Immature natural killer cell (primary cell): ENCODE data around the gene ASAP2. TPM values are rescaled to one million over a fixed set of nuclear protein-coding genes. Genes with fewer than 3 reads are reported as not detected.

Source experiments
- DNase-seq, 3 donors: peaks; one replicate each; pipeline ENCODE4 v3.0.0; 2022; ENCODE audit warnings: mixed read lengths in 1 of 3
- H3K27ac Mint-ChIP-seq, 6 donors: one replicate each; pipeline ENCODE4 v1.8.0; 2020; ENCODE audit warnings: mixed read lengths in 6 of 6, mild to moderate bottlenecking in 5 of 6, inconsistent platforms in 4 of 6, moderate library complexity in 3 of 6
- H3K27me3 Mint-ChIP-seq, 3 donors: one replicate each; pipeline ENCODE4 v1.8.0; 2020 to 2021; ENCODE audit warnings: low read depth in 3 of 3, mild to moderate bottlenecking in 3 of 3, mixed read lengths in 3 of 3, moderate library complexity in 3 of 3, inconsistent platforms in 1 of 3
- H3K36me3 Mint-ChIP-seq, 3 donors: one replicate each; pipeline ENCODE4 v1.8.0; 2020; ENCODE audit warnings: mixed read lengths in 3 of 3, inconsistent platforms in 2 of 3, mild to moderate bottlenecking in 2 of 3
- H3K4me1 Mint-ChIP-seq, 2 donors: one replicate each; pipeline ENCODE4 v1.8.0; 2020; ENCODE audit warnings: inconsistent platforms in 2 of 2, mild to moderate bottlenecking in 2 of 2, mixed read lengths in 2 of 2, moderate library complexity in 1 of 2
- H3K4me3 Mint-ChIP-seq, 5 donors: one replicate each; pipeline ENCODE4 v1.8.0; 2020; ENCODE audit warnings: mild to moderate bottlenecking in 5 of 5, mixed read lengths in 5 of 5, inconsistent platforms in 3 of 5, moderate library complexity in 3 of 5
- H3K9me3 Mint-ChIP-seq, 6 donors: one replicate each; pipeline ENCODE4 v1.8.0; 2020; ENCODE audit warnings: mild to moderate bottlenecking in 6 of 6, mixed read lengths in 6 of 6, inconsistent platforms in 4 of 6, moderate library complexity in 3 of 6
- polyA plus RNA-seq, 3 donors: library from polyadenylated mRNA; unstranded; fragments of 300-500 nt; fragmentation: Illumina TruSeq; gene quantifications; one replicate each; pipeline ENCODE4 v1.2.3, GENCODE V29; 2021

The ASAP2 gene
- polyA plus RNA-seq, 3 donors from 2014 or later: 0.04 to 0.06 TPM; not detected in 1

DNA sequence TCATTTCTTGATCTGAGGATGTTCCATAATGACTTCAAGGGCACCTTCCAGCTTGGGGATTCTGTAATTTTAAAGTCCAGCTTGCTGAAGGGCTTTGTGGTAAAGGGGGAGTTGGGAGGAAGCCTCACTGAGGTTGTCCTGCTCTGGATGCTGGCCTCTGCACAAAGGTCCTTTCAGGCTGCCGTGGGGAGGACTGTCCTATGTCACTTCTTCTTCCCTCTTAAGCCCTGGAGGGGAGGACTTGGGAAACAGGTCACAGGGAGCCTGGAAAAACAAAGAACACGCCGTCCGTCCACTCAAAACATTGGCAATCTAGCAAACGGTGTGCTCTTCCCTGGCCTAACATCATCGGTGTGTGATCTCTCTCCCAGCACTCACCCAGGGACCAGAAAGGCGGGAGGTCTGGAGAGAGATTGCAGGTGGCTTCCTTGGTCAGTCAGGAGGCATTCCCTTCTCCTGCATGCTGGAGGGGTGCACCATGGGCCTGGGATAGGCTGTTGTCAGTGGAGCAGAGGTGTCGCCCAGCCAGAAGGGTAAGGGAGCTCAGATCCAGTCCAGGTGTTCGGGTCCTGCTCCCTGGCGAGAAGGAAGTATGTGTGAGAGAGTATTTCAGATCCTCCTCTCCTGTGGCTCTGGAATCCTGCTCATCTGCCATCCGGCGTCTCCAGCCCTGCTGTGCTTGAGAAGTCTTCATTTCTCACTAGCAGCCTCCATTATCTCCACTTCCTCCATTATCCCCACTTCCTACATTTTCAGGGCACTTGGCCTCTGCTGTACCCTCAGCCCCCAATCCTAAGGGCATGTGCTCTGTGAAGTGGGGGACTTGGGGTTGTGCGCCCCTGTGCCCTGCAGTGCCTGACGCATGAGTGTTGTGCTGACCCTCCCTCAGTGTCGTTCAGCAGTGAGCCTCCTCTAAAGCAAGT lies 20.1 kb downstream of the ASAP2 start:
- no peaks in the 10 kb centered on the region for H3K9me3 Mint-ChIP-seq
- H3K4me3 Mint-ChIP-seq: no peak overlapping the region
- no peak overlapping the region for H3K27ac Mint-ChIP-seq
- H3K4me1 Mint-ChIP-seq: no peaks in the 10 kb centered on the region
- H3K27me3 Mint-ChIP-seq: peaks cover 3 to 5% (median 5%) of the 10 kb centered on the region in 3 donors
- no peak for DNase-seq
- no peaks in the 10 kb centered on the region for H3K36me3 Mint-ChIP-seq

DNA sequence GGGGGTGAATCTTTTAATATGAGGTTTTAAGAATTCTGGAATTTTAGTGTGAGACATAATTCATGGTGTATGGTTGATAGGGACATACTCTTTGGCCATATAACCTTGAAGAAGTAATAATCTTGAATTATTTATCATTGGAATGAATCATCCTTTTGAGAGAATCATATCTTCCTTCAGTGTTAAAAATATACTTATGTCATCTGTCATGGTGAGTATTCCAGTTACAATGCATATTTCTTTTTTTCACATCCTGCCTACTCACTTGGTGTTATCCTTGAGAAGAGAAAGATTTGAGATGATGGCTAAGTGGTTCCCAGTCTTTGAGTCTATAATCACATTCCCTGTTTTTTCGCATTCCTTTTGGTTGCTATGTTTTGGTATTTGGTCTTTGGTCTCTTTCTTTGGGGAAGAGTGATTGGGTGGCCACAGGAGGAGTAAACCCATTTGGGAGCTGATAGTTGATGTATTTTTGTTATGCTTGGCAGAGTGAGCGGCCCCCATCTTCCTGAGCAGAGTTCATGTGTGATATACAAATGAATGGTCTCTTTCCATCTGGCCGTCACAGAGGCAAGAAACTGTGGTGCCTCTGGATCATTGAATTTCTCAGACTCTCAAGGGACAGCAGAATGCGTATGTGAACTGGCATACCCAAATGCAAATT lies 21.6 kb downstream of the ASAP2 start:
- H3K27me3 Mint-ChIP-seq: peaks cover 6 to 10% (median 8%) of the 10 kb centered on the region in 3 donors
- H3K36me3 Mint-ChIP-seq: no peaks in the 10 kb centered on the region
- H3K9me3 Mint-ChIP-seq: no peaks in the 10 kb centered on the region
- DNase-seq: no peak
- no peak overlapping the region for H3K4me3 Mint-ChIP-seq
- H3K4me1 Mint-ChIP-seq: no peaks in the 10 kb centered on the region
- H3K27ac Mint-ChIP-seq: no peak overlapping the region

DNA sequence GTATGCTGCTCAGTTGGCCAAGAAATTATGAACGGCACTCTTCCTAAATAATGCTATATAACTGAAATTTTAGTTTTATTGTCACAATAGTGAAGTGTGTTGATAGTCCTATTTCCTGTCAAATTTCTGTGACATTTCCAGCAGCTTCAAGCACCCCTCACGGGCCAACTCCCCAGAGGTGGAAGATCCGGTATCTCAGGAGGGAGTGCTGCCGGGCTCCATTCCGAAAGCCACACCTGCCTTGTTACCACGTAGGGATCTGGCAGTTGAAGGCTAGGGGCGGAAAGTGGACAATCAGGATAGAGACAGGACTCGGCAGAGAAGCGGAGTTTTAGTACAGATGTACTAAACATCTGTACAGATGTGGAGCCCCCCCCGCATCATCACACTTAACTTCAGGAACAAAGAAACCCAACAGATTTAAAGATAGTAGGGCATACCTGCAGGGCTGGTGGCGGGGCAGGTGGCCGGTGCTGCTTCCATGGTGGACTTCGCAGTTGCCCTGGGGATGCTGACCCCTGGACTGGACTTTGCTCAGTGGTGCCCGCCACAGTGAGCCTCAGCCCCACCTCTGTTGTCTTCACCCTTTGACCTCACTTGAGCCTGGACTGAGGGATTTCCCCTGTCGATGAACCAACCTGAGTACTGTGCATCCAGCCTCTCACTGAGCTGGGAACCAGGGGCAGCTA lies 22.3 kb downstream of the ASAP2 start:
- H3K27me3 Mint-ChIP-seq: peaks cover 6 to 10% (median 8%) of the 10 kb centered on the region in 3 donors
- H3K27ac Mint-ChIP-seq: no peak overlapping the region
- H3K36me3 Mint-ChIP-seq: no peaks in the 10 kb centered on the region
- no peak for DNase-seq
- no peaks in the 10 kb centered on the region for H3K9me3 Mint-ChIP-seq
- no peaks in the 10 kb centered on the region for H3K4me1 Mint-ChIP-seq
- no peak overlapping the region for H3K4me3 Mint-ChIP-seq

DNA sequence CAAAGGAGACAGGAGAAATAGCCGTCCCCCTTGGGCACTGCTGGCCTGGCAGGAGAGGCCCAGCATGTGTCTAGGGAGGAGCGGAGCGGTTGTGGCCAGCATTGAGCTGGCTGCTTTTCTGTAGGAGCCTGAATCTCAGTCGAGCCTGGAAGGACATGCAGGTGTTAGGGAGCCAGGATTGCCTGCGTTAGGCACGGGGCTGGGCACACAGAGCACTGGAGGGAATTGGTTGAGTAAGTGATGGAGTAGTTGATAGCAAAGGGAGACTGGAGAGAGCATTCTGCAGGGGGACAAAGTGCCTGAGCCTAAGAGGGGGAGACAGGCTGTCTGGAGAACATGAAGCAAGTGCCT lies 22.8 kb downstream of the ASAP2 start:
- H3K27me3 Mint-ChIP-seq: peaks cover 6 to 10% (median 8%) of the 10 kb centered on the region in 3 donors

DNA sequence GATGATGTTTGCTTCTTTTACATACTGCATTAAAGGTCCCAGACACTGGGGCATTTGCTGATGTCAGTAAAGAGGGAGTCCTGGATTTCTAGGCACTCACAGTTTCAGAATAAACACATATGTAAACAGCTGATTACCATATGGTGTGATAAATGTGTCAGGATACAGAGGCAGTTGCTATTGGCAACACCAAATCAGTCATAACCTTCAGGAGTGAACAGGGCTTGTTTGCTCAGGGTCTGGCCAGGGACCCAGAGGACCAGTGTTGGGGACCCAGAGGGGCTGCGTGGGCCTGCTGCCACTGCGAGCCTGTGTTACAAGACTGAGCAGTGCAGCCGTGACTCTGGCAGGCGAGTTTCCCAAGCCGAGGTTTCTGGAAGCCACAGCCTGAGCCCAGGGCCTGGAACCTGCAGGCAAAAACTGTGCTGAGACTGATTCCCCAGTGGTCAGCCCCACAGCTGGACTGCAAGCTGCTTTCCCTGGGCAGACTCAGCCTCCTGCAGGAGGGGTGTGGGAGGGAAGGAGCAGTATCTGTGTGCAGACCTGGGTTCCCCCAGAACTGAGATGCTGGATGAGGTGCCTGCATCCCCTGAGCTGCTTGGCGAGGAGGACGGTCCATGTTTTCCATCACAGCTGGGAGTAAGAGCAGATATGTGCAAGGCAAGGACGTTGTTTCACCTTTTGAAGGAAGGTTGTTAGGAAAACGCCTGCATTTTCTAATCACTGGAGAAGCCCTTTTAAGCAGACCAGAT lies 23.6 kb downstream of the ASAP2 start:
- H3K27me3 Mint-ChIP-seq: peaks cover 6 to 10% (median 8%) of the 10 kb centered on the region in 3 donors

More for the DNA sequence above, 22.8 kb downstream of the ASAP2 start:
- H3K36me3 Mint-ChIP-seq: no peaks in the 10 kb centered on the region
- no peak overlapping the region for H3K4me3 Mint-ChIP-seq
- no peak overlapping the region for H3K27ac Mint-ChIP-seq
- no peaks in the 10 kb centered on the region for H3K4me1 Mint-ChIP-seq
- no peaks in the 10 kb centered on the region for H3K9me3 Mint-ChIP-seq
- DNase-seq: no peak

DNA sequence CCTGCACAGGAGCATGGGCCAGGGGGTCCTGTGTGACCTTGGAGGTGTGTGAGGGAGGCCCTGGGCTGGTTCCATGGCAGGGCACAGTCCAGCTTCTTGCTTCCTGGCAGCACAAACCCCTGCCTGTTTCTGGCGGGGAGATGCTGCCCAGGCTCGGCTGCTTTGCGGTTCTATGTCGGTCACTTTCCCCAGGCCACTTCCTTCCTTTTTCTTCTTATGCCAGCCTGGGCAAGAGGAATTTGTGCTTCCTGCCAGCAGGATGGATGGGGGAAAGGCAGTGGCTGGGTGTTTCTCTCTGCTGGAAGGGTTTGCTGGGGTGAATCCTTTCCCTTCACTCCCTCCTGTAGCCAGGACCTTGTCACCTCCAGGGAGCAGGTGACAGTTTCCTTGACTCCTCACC lies 24.3 kb downstream of the ASAP2 start:
- no peak for DNase-seq
- H3K4me1 Mint-ChIP-seq: no peaks in the 10 kb centered on the region
- H3K27ac Mint-ChIP-seq: no peak overlapping the region
- H3K36me3 Mint-ChIP-seq: no peaks in the 10 kb centered on the region
- no peak overlapping the region for H3K4me3 Mint-ChIP-seq
- no peaks in the 10 kb centered on the region for H3K9me3 Mint-ChIP-seq
- peaks cover 8 to 10% (median 8%) of the 10 kb centered on the region in 3 donors for H3K27me3 Mint-ChIP-seq

More for the DNA sequence above, 23.6 kb downstream of the ASAP2 start:
- Mint-ChIP-seq H3K9me3 (no peaks in the 10 kb centered on the region), H3K36me3 (no peaks in the 10 kb centered on the region), H3K4me1 (no peaks in the 10 kb centered on the region), H3K27ac (no peak overlapping the region), H3K4me3 (no peak overlapping the region)
- DNase-seq: no peak

DNA sequence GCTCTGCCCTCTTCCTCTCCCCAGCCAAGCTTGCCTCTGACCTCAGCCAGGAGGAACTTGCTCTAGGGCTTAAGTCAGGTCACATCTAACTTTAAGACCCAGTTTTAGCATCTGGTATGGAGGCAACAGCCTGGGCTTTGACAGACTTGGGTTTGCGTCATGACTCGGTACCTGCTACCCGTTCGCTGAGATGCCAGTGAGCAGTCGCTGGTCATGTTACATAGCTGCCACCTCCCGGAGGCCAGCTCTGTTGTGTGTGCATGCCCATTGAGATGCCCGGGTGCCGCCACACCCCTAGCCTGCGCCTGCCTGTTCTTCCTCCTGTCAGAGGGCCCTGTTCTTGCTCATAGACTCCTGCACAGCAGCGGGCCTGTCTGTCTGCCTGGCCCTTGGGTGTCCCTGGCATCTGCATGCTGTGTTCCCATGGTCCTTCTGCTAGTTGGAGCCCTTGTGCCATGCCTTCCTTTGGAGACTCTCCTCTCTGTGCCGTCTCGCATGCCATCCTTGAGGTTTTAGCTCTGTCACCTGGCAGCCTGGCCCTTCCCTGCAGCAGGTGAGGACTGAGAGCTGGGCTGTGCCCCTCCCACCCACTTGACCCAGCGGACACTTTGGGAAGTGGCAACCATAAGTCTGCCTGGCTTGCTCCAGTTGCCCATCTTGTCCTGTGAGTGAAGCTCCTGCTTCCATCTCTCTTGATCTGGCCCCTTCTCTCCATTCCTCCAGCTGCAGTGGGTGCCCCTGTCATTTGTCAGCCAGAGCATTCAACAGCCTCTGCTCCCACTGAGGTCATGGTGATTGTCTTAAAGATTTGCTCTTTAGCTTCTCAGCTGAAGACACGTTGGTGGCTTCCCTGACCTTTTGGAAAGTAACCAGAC lies 24.9 kb downstream of the ASAP2 start:
- DNase-seq: no peak
- no peaks in the 10 kb centered on the region for H3K4me1 Mint-ChIP-seq
- no peaks in the 10 kb centered on the region for H3K36me3 Mint-ChIP-seq
- H3K27me3 Mint-ChIP-seq: peaks cover 8 to 10% (median 8%) of the 10 kb centered on the region in 3 donors
- no peaks in the 10 kb centered on the region for H3K9me3 Mint-ChIP-seq
- no peak overlapping the region for H3K4me3 Mint-ChIP-seq
- no peak overlapping the region for H3K27ac Mint-ChIP-seq

DNA sequence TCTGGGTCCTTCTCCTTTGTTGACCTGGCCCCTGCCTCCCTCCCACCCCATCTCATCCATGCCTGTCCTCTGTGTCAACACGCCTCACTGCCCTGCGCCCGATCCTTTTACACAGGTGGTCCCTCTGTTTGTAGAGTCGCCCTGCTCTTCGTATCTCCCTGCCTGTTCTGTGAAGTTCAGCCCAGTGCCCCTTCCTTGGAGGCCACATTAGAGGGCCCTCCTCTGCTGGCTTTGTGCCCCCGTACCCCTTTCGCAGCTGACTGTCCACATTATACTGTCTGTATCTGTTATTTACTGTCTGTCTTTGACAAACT lies 25.5 kb downstream of the ASAP2 start:
- H3K9me3 Mint-ChIP-seq: no peaks in the 10 kb centered on the region
- DNase-seq: no peak
- H3K4me3 Mint-ChIP-seq: no peak overlapping the region
- no peaks in the 10 kb centered on the region for H3K4me1 Mint-ChIP-seq
- H3K36me3 Mint-ChIP-seq: no peaks in the 10 kb centered on the region
- H3K27ac Mint-ChIP-seq: no peak overlapping the region
- peaks cover 7 to 12% (median 8%) of the 10 kb centered on the region in 3 donors for H3K27me3 Mint-ChIP-seq

DNA sequence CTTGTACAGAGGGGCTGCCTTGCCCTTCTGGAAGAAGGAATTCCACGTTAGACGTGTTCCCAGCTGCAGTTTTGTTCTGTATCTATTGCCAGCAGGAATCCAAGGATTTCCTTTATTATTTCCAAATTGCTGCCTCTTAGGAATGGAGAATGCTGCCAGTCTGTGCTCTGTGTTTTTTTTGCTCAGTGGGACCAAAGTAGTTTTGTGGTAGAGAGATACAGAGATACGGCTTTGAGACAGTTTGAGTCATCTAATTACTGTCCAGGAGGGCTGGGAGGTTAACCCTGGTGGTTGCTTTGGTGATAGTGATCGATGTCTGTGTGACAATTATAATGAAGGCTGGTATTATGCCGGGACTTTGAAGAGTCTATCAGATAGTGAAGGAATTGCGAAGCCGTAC lies 26.3 kb downstream of the ASAP2 start:
- Mint-ChIP-seq H3K27ac (no peak overlapping the region), H3K4me1 (no peaks in the 10 kb centered on the region), H3K27me3 (peaks cover 7 to 12% (median 8%) of the 10 kb centered on the region in 3 donors), H3K4me3 (no peak overlapping the region), H3K36me3 (no peaks in the 10 kb centered on the region), H3K9me3 (no peaks in the 10 kb centered on the region)
- no peak for DNase-seq

DNA sequence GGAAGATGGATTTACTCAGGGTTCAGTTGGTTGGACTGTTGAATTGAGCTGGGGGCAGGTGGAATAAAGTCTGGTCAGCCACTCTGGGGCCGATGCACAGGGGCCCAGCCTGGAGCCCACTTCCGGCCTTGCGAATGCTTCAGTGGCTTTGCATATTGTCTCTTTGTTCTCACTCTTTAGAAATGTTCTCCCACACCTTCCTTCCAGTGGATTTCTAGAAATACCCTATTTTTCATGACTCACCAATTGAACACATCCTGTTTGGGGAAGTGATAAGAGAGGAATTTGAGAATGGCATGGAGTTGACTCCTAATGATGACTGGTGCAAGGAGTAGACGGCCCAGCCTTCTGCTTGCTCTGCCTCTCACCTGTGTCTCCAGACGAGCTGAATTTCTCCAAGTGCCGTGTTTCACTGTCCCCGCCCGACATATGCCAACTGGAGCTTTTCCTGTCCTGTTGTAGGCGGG lies 28.1 kb downstream of the ASAP2 start:
- Mint-ChIP-seq H3K36me3 (no peaks in the 10 kb centered on the region), H3K27me3 (peaks cover 5 to 16% (median 7%) of the 10 kb centered on the region in 3 donors), H3K27ac (no peak overlapping the region), H3K9me3 (no peaks in the 10 kb centered on the region), H3K4me1 (no peaks in the 10 kb centered on the region), H3K4me3 (no peak overlapping the region)
- DNase-seq: no peak

DNA sequence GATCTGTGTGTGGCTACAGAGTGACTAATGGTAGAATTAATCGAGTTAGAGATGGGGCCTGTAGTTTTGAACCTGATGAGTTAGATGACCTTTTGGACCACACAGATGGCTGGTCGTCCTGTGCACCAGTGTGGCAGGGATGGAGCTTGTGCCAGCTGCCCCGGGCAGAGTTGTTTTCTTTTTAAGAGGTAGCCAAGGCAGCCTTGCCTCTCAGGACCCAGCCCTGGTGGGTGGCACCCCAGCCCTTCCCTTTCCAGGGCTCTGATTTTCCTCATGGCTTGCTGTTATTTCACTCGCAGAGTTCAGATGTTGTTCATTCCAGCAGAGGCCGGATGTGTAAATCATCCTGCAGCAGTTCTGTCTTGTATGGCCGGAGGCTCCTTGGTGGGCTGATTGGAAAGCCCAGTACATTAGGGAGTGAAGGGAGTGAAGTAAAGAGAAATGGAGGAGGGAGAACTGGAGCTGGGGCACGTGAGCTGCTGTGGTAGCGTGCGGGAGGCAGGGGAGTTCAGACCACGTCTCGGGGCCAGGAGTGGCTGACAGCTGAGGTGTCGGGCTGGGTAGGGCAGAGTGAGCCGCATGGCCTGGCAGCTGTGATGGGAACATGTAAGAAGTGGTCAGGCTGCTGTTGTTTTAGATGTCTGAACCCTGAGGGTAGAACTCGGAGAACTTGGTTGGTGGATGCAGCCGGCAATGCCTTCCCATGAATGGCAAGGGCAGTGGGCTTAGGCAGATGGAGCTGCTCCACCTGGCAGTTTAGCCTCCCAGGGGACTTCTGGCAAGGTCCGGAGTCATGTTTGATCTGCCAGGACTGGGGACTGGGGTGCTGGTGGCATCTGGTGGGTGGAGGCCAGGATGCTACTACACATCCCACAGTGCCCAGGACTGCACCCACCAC lies 28.8 kb downstream of the ASAP2 start:
- no peaks in the 10 kb centered on the region for H3K4me1 Mint-ChIP-seq
- peaks cover 5 to 16% (median 7%) of the 10 kb centered on the region in 3 donors for H3K27me3 Mint-ChIP-seq

DNA sequence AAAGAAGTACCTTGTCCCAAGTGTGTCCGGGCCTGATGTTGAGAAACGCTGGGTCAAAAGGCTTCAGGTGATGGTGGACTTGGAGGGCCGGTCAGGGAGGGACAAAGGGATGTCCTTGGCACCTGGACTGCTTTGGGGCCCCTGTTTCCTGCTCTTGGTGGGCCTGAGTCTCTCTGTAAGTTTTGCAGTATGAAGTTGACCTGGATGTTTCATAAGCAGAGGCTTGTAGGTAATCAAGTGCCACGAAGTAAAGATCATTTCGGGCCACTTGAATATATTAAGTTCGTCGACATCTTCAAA lies 29.4 kb downstream of the ASAP2 start:
- no peak for DNase-seq
- Mint-ChIP-seq H3K9me3 (no peaks in the 10 kb centered on the region), H3K27me3 (peaks cover 5 to 14% (median 5%) of the 10 kb centered on the region in 3 donors), H3K4me3 (no peak overlapping the region), H3K27ac (no peak overlapping the region), H3K36me3 (no peaks in the 10 kb centered on the region), H3K4me1 (no peaks in the 10 kb centered on the region)

More for the DNA sequence above, 28.8 kb downstream of the ASAP2 start:
- no peak overlapping the region for H3K4me3 Mint-ChIP-seq
- H3K27ac Mint-ChIP-seq: no peak overlapping the region
- no peaks in the 10 kb centered on the region for H3K36me3 Mint-ChIP-seq
- DNase-seq: no peak
- no peaks in the 10 kb centered on the region for H3K9me3 Mint-ChIP-seq
